ENCODE results near the gene SERPINB8.
A peak's percentile ranks its signal among the peaks of the same experiment; 100 is the strongest.

Gene SERPINB8

DNA sequence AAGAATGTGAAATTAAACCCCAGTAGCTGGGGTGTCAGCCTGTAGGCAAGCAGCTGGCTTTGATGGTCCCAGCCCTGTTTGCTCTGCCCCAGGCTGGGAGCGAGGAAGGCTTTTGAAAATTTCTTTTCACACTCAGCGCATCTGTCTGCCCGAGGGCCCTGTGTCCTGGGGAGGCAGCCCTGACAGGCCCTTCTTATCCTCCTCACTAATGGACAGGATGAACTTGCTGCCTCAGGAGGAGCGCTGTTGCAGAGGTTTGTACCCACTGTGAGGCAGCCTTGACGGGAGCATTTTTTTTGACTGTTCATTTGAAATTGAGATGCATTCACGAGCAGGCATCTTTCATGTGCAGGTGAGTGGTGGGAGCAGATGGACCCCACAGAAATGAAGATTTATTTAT, 62.4 kb downstream of the SERPINB8 start:
- Histone ChIP-seq H3K4me2 (ENCODE audit: insufficient read depth, low read length, poor library complexity, severe bottlenecking) (no peak overlapping the region), H2AFZ (ENCODE audit: low read length) (no peak overlapping the region), H3K27ac (replicated peaks; ENCODE audit: low read length) (no peak overlapping the region), H2BK15ac (ENCODE audit: low read length) (no peak overlapping the region), H4K8ac (ENCODE audit: low read depth, low read length) (no peak overlapping the region), H3K14ac (ENCODE audit: low read length) (no peak overlapping the region), H3K36me3 (replicated peaks in 1 of 2; ENCODE audit: control insufficient read depth in 2 of 2, insufficient read depth in 2 of 2, low read length in 2 of 2) (no peaks in the 10 kb centered on the region), H4K91ac (ENCODE audit: low read depth, low read length, poor library complexity) (no peak overlapping the region), H2AK5ac (ENCODE audit: low read depth, low read length) (no peak overlapping the region), H3K9me3 (replicated peaks in 1 of 2; ENCODE audit: control insufficient read depth in 2 of 2, insufficient read depth in 1 of 2, low read depth in 1 of 2, low read length in 2 of 2) (no peaks in the 10 kb centered on the region), H2BK120ac (ENCODE audit: low read depth, low read length) (no peak overlapping the region), H3K4ac (ENCODE audit: low read length) (no peak overlapping the region), H3K9ac (ENCODE audit: low read depth, low read length, poor library complexity) (no peak overlapping the region), H3K4me1 (ENCODE audit: control insufficient read depth in 2 of 2, insufficient read depth in 1 of 2, low read depth in 1 of 2, low read length in 2 of 2) (peaks cover 0 to 1% of the 10 kb centered on the region in 2 donors), H2BK12ac (ENCODE audit: low read length) (no peak overlapping the region), H3K18ac (ENCODE audit: low read length) (no peak overlapping the region), H2BK5ac (ENCODE audit: low read length) (no peak overlapping the region), H3K79me1 (ENCODE audit: low read depth, low read length) (no peaks in the 10 kb centered on the region), H3K4me3 (ENCODE audit: low read length in 2 of 2) (no peak overlapping the region), H3K23ac (ENCODE audit: low read depth, low read length, poor library complexity) (no peak overlapping the region), H3K27me3 (ENCODE audit: control insufficient read depth in 3 of 3, insufficient read depth in 3 of 3, low read depth in 1 of 3, low read length in 3 of 3) (peaks cover 0 to 3% (median 0%) of the 10 kb centered on the region in 3 experiments)
- DNase-seq (ENCODE audit: low spot score) = no peak
- WGBS, 2 donors (ENCODE audit: extremely low coverage in 2 of 2, insufficient read length in 2 of 2, insufficient replicate concordance in 1 of 2) = no CpG with 5 or more reads among the region's 6 CpGs

DNA sequence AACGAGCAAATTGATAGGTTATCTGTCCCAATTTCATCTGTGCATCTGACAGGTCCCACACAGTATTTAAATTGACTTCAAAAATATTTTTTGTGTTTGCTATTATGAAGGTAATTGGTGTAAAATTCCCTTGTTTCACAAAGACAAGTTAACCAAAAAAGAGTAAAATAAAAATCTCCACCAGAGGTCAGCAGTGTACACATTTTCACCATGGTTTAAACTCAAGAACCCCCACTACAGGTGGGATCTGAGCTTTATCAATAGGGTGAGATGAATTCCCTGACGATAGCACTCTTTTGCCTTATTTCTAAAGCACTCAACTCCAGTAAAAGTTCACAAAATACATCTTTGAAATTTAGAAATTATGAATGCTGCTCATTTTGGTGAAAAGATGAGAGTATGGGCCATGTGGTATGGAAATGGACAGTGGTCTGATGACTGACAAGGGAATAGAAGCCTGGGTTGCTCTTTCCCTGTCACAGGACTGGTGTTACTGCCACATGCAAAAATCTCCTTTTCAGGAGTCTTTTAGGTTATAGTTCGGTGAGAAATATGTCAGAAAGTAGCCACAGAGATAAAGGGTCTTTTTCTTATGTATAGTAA, 68.0 kb downstream of the SERPINB8 start:
- Histone ChIP-seq H2BK5ac (ENCODE audit: low read length) (no peak overlapping the region), H2BK15ac (ENCODE audit: low read length) (no peak overlapping the region), H2BK12ac (ENCODE audit: low read length) (no peak overlapping the region), H3K79me1 (ENCODE audit: low read depth, low read length) (no peaks in the 10 kb centered on the region), H4K91ac (ENCODE audit: low read depth, low read length, poor library complexity) (no peak overlapping the region), H3K9me3 (replicated peaks in 1 of 2; ENCODE audit: control insufficient read depth in 2 of 2, insufficient read depth in 1 of 2, low read depth in 1 of 2, low read length in 2 of 2) (peaks cover 0 to 1% of the 10 kb centered on the region in 2 donors), H3K27me3 (ENCODE audit: control insufficient read depth in 3 of 3, insufficient read depth in 3 of 3, low read depth in 1 of 3, low read length in 3 of 3) (no peaks in the 10 kb centered on the region), H2BK120ac (ENCODE audit: low read depth, low read length) (no peak overlapping the region), H3K4ac (ENCODE audit: low read length) (no peak overlapping the region), H3K23ac (ENCODE audit: low read depth, low read length, poor library complexity) (no peak overlapping the region), H3K4me1 (ENCODE audit: control insufficient read depth in 2 of 2, insufficient read depth in 1 of 2, low read depth in 1 of 2, low read length in 2 of 2) (no peaks in the 10 kb centered on the region), H3K14ac (ENCODE audit: low read length) (no peak overlapping the region), H3K4me3 (ENCODE audit: low read length in 2 of 2) (no peak overlapping the region), H2AK5ac (ENCODE audit: low read depth, low read length) (no peak overlapping the region), H4K8ac (ENCODE audit: low read depth, low read length) (no peak overlapping the region), H3K36me3 (replicated peaks in 1 of 2; ENCODE audit: control insufficient read depth in 2 of 2, insufficient read depth in 2 of 2, low read length in 2 of 2) (no peaks in the 10 kb centered on the region), H3K18ac (ENCODE audit: low read length) (no peak overlapping the region), H3K27ac (replicated peaks; ENCODE audit: low read length) (no peak overlapping the region), H2AFZ (ENCODE audit: low read length) (no peak overlapping the region), H3K9ac (ENCODE audit: low read depth, low read length, poor library complexity) (no peak overlapping the region), H3K4me2 (ENCODE audit: insufficient read depth, low read length, poor library complexity, severe bottlenecking) (no peak overlapping the region)
- WGBS, 2 donors (ENCODE audit: extremely low coverage in 2 of 2, insufficient read length in 2 of 2, insufficient replicate concordance in 1 of 2) = no CpG with 5 or more reads among the region's 3 CpGs
- DNase-seq (ENCODE audit: low spot score) = peak; percentile 41

All from neuronal stem cell (in vitro differentiated cells).